CD14-positive monocyte (primary cell): Measurements from ENCODE around the gene ATP2A2. TPM values are rescaled to one million over a fixed set of nuclear protein-coding genes. Genes with fewer than 3 reads are reported as not detected.

Experiments used
- DNase-seq, 3 donors: peaks; one replicate each; pipeline ENCODE4 v3.0.0-alpha.2; 2011 to 2022
- H2AFZ ChIP-seq: 2 replicates; pipeline ENCODE4 v1.6.0; 2012; ENCODE audit warnings: mild to moderate bottlenecking, low read depth, low read length, inconsistent platforms; ENCODE audit not compliant: insufficient read depth, poor library complexity, severe bottlenecking
- H3K27ac ChIP-seq, 2 donors: 1 replicate in 1 of 2; 2 replicates in 1 of 2; pipeline ENCODE4 v1.5.1; 2012 to 2013; ENCODE audit warnings: low read length in 2 of 2, control low read depth in 1 of 2, inconsistent platforms in 1 of 2, low read depth in 1 of 2, mild to moderate bottlenecking in 1 of 2
- H3K27me3 ChIP-seq, 2 donors: one replicate each; pipeline versions ENCODE4 v1.6.0 to v1.6.1; 2011 to 2013; ENCODE audit warnings: low read length in 2 of 2; ENCODE audit not compliant: control insufficient read depth in 2 of 2, insufficient read depth in 2 of 2
- H3K36me3 ChIP-seq, 2 donors: replicated peaks in 1 of 2; 1 replicate in 1 of 2; 2 replicates in 1 of 2; pipeline versions ENCODE4 v1.5.1 to v1.6.1; 2012 to 2013; ENCODE audit warnings: low read length in 2 of 2, control low read depth in 1 of 2, inconsistent platforms in 1 of 2, mild to moderate bottlenecking in 1 of 2; ENCODE audit not compliant: insufficient read depth in 2 of 2, control insufficient read depth in 1 of 2
- H3K4me1 ChIP-seq, 2 donors: 1 replicate in 1 of 2; 2 replicates in 1 of 2; pipeline versions ENCODE4 v1.5.1 to v1.6.1; 2012 to 2013; ENCODE audit warnings: low read length in 2 of 2, control low read depth in 1 of 2, inconsistent platforms in 1 of 2, mild to moderate bottlenecking in 1 of 2, moderate library complexity in 1 of 2; ENCODE audit not compliant: insufficient read depth in 2 of 2, control insufficient read depth in 1 of 2
- H3K4me2 ChIP-seq: replicated peaks from 2 replicates; pipeline ENCODE3; 2012; ENCODE audit warnings: low read length, moderate library complexity, mild to moderate bottlenecking; ENCODE audit not compliant: poor library complexity, severe bottlenecking; ENCODE audit errors: extremely low read depth
- H3K4me3 ChIP-seq, 3 experiments: fragments of 200-600 bp in 1 of 3; sonication (generic) in 1 of 3; replicated peaks in 1 of 3; 1 replicate in 2 of 3; 2 replicates in 1 of 3; pipeline ENCODE4 v1.5.1; 2011 to 2013; ENCODE audit warnings: low read length in 3 of 3, mild to moderate bottlenecking in 3 of 3, control low read depth in 2 of 3, low read depth in 2 of 3, inconsistent platforms in 1 of 3, moderate library complexity in 1 of 3
- H3K79me2 ChIP-seq: 2 replicates; pipeline ENCODE4 v1.6.0; 2012; ENCODE audit warnings: mild to moderate bottlenecking, control low read depth, inconsistent platforms, low read length, moderate library complexity; ENCODE audit not compliant: insufficient read depth
- H3K9ac ChIP-seq: 2 replicates; pipeline ENCODE4 v1.6.0; 2017; ENCODE audit warnings: low read length, mild to moderate bottlenecking; ENCODE audit not compliant: insufficient read depth, poor library complexity, severe bottlenecking
- H3K9me3 ChIP-seq, 2 donors: replicated peaks in 1 of 2; 1 replicate in 1 of 2; 2 replicates in 1 of 2; pipeline versions ENCODE4 v1.5.1 to v1.6.1; 2012 to 2013; ENCODE audit warnings: low read length in 2 of 2, control low read depth in 1 of 2; ENCODE audit not compliant: control insufficient read depth in 1 of 2, insufficient read depth in 1 of 2
- H4K20me1 ChIP-seq: 2 replicates; pipeline ENCODE4 v1.6.0; 2012; ENCODE audit warnings: mild to moderate bottlenecking, low read length, control low read depth, moderate library complexity; ENCODE audit not compliant: insufficient read depth
- H3K27ac Mint-ChIP-seq, 7 donors: one replicate each; pipeline ENCODE4 v1.8.0; 2020; ENCODE audit warnings: mild to moderate bottlenecking in 7 of 7, mixed read lengths in 7 of 7, moderate library complexity in 6 of 7, inconsistent platforms in 2 of 7
- H3K27me3 Mint-ChIP-seq, 3 donors: one replicate each; pipeline ENCODE4 v1.8.0; 2021 to 2022; ENCODE audit warnings: low read depth in 3 of 3, mild to moderate bottlenecking in 3 of 3, mixed read lengths in 3 of 3, moderate library complexity in 3 of 3, inconsistent platforms in 1 of 3
- H3K36me3 Mint-ChIP-seq, 2 donors: one replicate each; pipeline ENCODE4 v1.8.0; 2020; ENCODE audit warnings: mixed read lengths in 2 of 2, inconsistent platforms in 1 of 2, mild to moderate bottlenecking in 1 of 2
- H3K4me1 Mint-ChIP-seq: one replicate; pipeline ENCODE4 v1.8.0; 2020; ENCODE audit warnings: mild to moderate bottlenecking, mixed read lengths
- H3K4me3 Mint-ChIP-seq, 2 donors: one replicate each; pipeline ENCODE4 v1.8.0; 2020; ENCODE audit warnings: mild to moderate bottlenecking in 2 of 2, mixed read lengths in 2 of 2, moderate library complexity in 1 of 2
- H3K9me3 Mint-ChIP-seq, 7 donors: one replicate each; pipeline ENCODE4 v1.8.0; 2020 to 2022; ENCODE audit warnings: mixed read lengths in 7 of 7, mild to moderate bottlenecking in 6 of 7, moderate library complexity in 6 of 7, inconsistent platforms in 2 of 7
- CTCF ChIP-seq: fragments of 200-600 bp; IDR thresholded peaks from one replicate; pipeline ENCODE4 v1.8.0; 2022; ENCODE audit warnings: antibody characterized with exemption, mild to moderate bottlenecking
- WGBS: methylation state at CpG from one replicate; pipeline ENCODE4 v1.1.5; 2013; ENCODE audit warnings: missing lambda C conversion rate; ENCODE audit not compliant: insufficient coverage; 5-methylcytosine and 5-hydroxymethylcytosine counted together
- intact Hi-C, 2 donors: fragments of 100-400 bp; cut with micrococcal nuclease; formaldehyde crosslinking; loops; one replicate each; pipeline versions ENCODE4 v1.15.0 to v1.15.1; 2023
- polyA plus RNA-seq, 3 donors: library from polyadenylated mRNA; depleted of rRNA in 1 of 3; unstranded in 2 of 3; stranded (reverse) in 1 of 3; fragments of 300-500 nt in 2 of 3; fragments of >200 nt in 1 of 3; fragmentation: Illumina TruSeq in 2 of 3; gene quantifications; 1 replicate in 2 of 3; 2 replicates in 1 of 3; pipeline ENCODE4 v1.2.3, GENCODE V29; 2012 to 2021

ATP2A2 gene
- polyA plus RNA-seq, 3 donors = 4.5 to 83.1 (median 6.9) TPM

- Histone ChIP-seq H3K4me2 (no peak overlapping the region), H2AFZ (no peak overlapping the region), H3K9me3 (no peaks in the 10 kb centered on the region), H3K27ac (peak overlapping the region in 1 of 2 donors; percentile 48), H3K4me3 (no peak overlapping the region), H3K9ac (no peak overlapping the region), H3K79me2 (no peaks in the 10 kb centered on the region), H4K20me1 (peaks cover 53% of the 10 kb centered on the region), H3K36me3 (peaks cover 40 to 68% of the 10 kb centered on the region in 2 donors), H3K4me1 (peaks cover 33 to 36% of the 10 kb centered on the region in 2 donors), H3K27me3 (no peaks in the 10 kb centered on the region)
- Mint-ChIP-seq H3K4me3 (no peak overlapping the region), H3K36me3 (peaks cover 57 to 63% of the 10 kb centered on the region in 2 donors), H3K27ac (peak overlapping the region in 3 of 7 donors; percentile 43 to 69 (median 67)), H3K4me1 (peaks cover 46% of the 10 kb centered on the region), H3K9me3 (no peaks in the 10 kb centered on the region), H3K27me3 (peaks cover 0 to 2% (median 2%) of the 10 kb centered on the region in 3 donors)
- intact Hi-C loops = no loop called here
- no peak for TF ChIP-seq CTCF
- 7% methylated on average over 10 of the region's 12 CpGs for WGBS
- DNase-seq = peak in 1 of 3 donors; percentile 18
These were observed 68.6 kb downstream of the ATP2A2 start for GRCh38 chr12:110349514-110350151.

DNA sequence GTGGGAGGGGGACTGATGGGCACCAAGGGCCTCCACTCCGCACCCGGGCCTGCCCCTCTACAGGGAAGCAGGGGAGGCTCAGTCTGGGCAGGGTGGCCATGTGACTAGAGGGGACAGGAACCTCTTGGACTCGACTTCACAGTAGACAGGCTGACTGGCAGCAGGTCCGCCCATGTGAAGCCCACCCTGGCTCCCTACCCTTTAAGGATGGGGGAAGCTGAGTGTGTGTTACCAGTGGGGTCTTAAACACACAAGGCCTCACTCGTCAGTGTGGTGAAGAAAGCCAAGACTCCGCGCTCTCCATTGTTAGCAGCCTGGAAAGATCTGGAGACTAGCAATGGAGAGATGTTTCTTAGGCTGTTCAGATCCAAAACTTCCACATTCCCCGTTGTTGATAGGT is 70.1 kb downstream of the ATP2A2 start:
- H3K4me2 ChIP-seq = no peak overlapping the region
- no peak for DNase-seq
- no peaks in the 10 kb centered on the region for H3K79me2 ChIP-seq
- H3K27me3 ChIP-seq = no peaks in the 10 kb centered on the region
- no peak overlapping the region for H3K27ac Mint-ChIP-seq
- WGBS = 100% methylated on average over 3 of the region's 8 CpGs
- H3K4me3 Mint-ChIP-seq = no peak overlapping the region
- no peak overlapping the region for H3K4me3 ChIP-seq
- no peak overlapping the region for H3K9ac ChIP-seq
- H3K27me3 Mint-ChIP-seq = peaks cover 2 to 4% (median 2%) of the 10 kb centered on the region in 3 donors
- H3K4me1 ChIP-seq = peaks cover 24 to 30% of the 10 kb centered on the region in 2 donors
- H3K9me3 Mint-ChIP-seq = peaks cover 0 to 2% (median 0%) of the 10 kb centered on the region in 7 donors
- peaks cover 43 to 48% of the 10 kb centered on the region in 2 donors for H3K36me3 Mint-ChIP-seq
- H3K9me3 ChIP-seq = no peaks in the 10 kb centered on the region
- peaks cover 41% of the 10 kb centered on the region for H3K4me1 Mint-ChIP-seq
- H3K27ac ChIP-seq = no peak overlapping the region
- H4K20me1 ChIP-seq = peaks cover 38% of the 10 kb centered on the region
- peaks cover 26 to 53% of the 10 kb centered on the region in 2 donors for H3K36me3 ChIP-seq
- no peak for TF ChIP-seq CTCF
- intact Hi-C loops = no loop called here
- H2AFZ ChIP-seq = no peak overlapping the region
